ENCODE measurements around the gene NBAS.

NBAS gene

DNA sequence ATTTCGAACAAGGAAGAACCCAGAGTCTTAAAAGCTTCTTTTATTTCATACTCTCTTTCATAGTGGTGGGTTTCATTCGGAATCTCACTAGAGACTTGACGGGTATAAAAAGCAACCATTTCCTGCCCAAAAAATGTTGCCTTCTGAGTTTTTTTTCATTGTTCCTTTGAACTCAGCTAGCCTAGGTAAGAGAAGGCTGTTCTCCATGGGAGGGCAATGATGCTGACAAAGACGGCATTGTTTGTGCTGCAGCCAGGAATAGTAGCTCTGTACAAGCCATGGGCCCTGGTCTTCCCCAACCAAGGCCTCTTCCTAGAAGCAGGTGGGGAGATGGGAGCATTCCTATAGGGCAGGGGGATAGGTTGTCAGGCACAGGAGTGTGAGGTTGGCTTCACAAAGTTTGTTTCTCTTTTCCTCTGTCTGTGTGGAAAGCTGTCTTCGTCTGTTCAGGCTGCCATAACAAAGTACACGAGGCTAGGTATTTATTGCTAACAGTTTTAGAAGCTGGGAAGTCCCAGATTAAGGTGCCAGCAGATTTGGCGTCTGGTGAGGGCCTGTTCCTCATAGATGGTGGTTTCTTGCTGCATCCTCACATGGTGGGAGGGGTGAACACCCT is 405.1 kb downstream of the NBAS start:
- no peak for DNase-seq

GRCh38 chr2:15154297-15154696 is 406.8 kb downstream of the NBAS start:
- DNase-seq = no peak

GRCh38 chr2:15152382-15152781 is 408.8 kb downstream of the NBAS start:
- DNase-seq = no peak

GRCh38 chr2:15149063-15149462 is 412.1 kb downstream of the NBAS start:
- DNase-seq = no peak

GRCh38 chr2:15147591-15147990 is 413.5 kb downstream of the NBAS start:
- DNase-seq = no peak

GRCh38 chr2:15146960-15147359 is 414.2 kb downstream of the NBAS start:
- DNase-seq = no peak

DNA sequence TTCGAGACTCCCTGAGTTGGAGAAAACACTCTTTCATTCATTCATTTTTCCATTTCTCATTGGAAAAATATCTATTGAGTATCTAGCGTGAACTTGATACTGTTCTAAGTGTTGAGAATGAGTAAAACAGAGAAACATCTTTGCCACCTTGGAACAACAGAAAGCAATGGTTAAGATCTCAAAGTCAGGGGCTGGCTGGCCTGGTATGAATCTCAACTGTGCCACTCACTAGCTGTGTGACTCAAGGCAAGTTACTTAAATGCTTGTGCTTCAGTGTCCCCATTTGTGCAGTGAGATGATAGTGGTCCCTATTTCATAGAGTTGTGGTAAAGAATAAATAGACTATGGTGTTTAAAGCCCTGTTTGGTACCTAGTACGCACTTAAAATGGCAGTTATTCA is 415.2 kb downstream of the NBAS start:
- no peak for DNase-seq

DNA sequence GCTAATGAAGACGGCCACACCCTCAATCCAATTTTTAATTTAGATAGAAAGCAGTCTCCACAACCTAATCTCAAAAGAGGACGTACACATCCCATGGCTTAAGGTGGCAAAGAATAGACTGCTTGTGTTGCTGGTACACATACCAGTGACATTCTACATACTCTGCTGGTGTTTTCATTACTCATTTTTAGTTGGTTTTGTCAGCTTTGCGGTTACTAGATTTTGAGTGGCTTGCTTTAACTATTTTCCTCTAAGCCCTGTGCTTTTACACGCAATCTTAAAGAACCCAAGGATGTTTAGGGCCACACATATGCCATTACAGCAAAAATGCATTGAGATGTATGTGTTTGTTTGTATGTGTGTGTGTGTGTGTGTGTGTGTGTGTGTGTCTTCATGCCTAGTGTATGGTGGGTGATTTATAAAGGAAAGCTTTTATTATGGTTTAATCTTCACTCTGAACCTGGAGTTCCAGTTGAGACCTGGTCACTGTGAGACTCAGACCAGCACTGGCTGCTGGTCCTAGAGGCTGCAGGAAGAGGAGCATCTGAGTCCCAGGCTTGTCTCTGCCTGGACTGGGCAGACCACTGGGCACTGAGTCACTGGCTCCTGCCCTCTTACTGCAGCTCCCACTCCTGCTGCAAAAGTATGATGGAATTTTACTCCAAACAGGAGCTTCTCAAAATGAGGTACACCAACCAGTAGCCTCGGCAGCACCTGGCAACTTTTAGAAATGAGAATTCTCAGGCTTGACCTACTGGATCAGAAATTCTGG is 415.9 kb downstream of the NBAS start:
- DNase-seq = no peak

- DNase-seq = no peak
Observed at GRCh38 chr2:15142069-15142689, 419.0 kb downstream of the NBAS start.

DNA sequence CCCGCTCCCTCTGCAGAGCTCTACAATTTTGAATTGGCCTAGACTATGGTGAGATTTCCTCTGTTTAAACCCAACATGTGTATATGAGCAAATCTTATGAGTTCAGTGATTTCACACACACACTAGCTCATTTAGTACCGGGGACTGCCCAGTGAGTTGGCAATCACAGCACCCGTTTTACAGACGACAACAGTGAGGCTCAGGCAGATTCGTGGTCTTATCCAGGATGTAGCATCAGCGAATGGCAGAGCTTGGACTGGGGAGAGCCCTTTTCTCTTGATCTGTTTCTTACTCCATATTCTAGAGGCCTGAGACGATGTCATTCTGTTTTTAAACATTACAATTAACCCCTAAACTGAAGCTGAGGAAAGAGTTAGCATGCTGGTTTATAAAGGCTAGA is 419.9 kb downstream of the NBAS start:
- no peak for DNase-seq

GRCh38 chr2:15136639-15137038 is 424.5 kb downstream of the NBAS start:
- no peak for DNase-seq

- DNase-seq = no peak
Observed at GRCh38 chr2:15134957-15135356, 426.2 kb downstream of the NBAS start.

GRCh38 chr2:15133461-15133860 is 427.7 kb downstream of the NBAS start:
- no peak for DNase-seq

- DNase-seq = no peak
Observed at GRCh38 chr2:15128846-15129245, 432.3 kb downstream of the NBAS start.

- no peak for DNase-seq
Observed at GRCh38 chr2:15127876-15128275, 433.3 kb downstream of the NBAS start.

DNA sequence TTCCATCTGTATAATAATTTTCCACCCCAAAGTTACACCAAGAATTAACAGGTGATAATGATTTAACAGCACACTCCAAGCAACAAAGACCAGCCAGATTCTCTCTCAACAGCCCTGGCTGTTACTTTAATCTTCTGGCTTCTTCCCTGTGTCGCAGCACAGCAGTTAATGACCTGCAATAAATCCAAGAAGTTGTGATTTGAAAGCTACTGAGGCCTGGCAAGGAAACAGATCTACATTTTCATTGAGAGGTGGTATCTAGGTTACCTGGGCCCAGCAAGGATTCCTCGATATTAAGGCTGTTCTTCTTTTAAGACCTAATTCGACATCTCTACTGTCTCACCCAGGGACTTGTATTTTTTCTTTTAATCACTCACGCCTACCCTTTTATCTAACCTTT is 433.8 kb downstream of the NBAS start:
- no peak for DNase-seq

GRCh38 chr2:15126373-15126772 is 434.8 kb downstream of the NBAS start:
- no peak for DNase-seq

DNA sequence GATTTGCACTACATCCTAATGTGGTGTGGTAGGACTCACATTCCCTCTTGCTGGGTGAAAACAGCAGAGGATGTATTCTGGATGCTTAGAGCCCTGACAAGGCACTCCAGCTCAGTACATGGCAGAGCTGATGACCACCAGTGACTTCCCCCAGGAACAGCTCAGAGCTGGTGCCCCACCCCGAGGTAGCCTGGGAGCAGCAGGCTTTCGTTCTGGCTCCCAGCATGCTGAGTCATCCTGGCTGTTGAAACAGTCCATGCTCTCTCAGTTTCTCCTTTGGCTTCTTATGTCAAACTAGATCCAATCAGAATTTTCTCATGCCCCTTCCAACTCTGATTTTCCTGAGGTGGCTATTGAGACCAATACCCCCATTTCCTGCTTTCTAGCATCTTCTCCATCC is 438.2 kb downstream of the NBAS start:
- no peak for DNase-seq

- no peak for DNase-seq
Observed at GRCh38 chr2:15120631-15121030, 440.5 kb downstream of the NBAS start.

- DNase-seq = no peak
Observed at GRCh38 chr2:15119722-15120175, 441.4 kb downstream of the NBAS start.

GRCh38 chr2:15117409-15118050 is 443.6 kb downstream of the NBAS start:
- peak; percentile 17 for DNase-seq
